IMR-90 (cell line): ENCODE results near the gene ADGRG2.

Experiments used
- CEBPB ChIP-seq: IDR thresholded peaks from 2 replicates; pipeline ENCODE4 v1.6.1; 2012; ENCODE audit warnings: low read depth, low read length, improper control_type of control experiment
- MXI1 ChIP-seq: IDR thresholded peaks from 2 replicates; pipeline ENCODE4 v1.6.1; 2012; ENCODE audit warnings: low read depth, mild to moderate bottlenecking, low read length, moderate library complexity, borderline replicate concordance
- POLR2A ChIP-seq: IDR thresholded peaks from 2 replicates; pipeline ENCODE4 v1.6.1; 2012; ENCODE audit warnings: mild to moderate bottlenecking, low read depth, low read length
- RFX5 ChIP-seq: IDR thresholded peaks from 2 replicates; pipeline ENCODE4 v1.8.0; 2012; ENCODE audit warnings: low read depth, mild to moderate bottlenecking, low read length, moderate library complexity
- SMC3 ChIP-seq: fragments of 150-350 bp; IDR thresholded peaks from 2 replicates; pipeline ENCODE4 v1.6.1; 2016; ENCODE audit warnings: low read depth, mild to moderate bottlenecking, antibody characterized with exemption, low read length, moderate library complexity
- TF ChIP-seq, protein P1 (sequence below): conservative IDR thresholded peaks from 2 replicates; pipeline ENCODE4 v1.5.1; 2012; ENCODE audit warnings: mild to moderate bottlenecking, low read depth, low read length, improper control_type of control experiment
- TF ChIP-seq, protein P2 (sequence below): fragments of 150-350 bp; IDR thresholded peaks from 2 replicates; pipeline ENCODE4 v1.6.1; 2017; ENCODE audit warnings: mild to moderate bottlenecking, antibody characterized with exemption, low read length, low read depth

DNA sequence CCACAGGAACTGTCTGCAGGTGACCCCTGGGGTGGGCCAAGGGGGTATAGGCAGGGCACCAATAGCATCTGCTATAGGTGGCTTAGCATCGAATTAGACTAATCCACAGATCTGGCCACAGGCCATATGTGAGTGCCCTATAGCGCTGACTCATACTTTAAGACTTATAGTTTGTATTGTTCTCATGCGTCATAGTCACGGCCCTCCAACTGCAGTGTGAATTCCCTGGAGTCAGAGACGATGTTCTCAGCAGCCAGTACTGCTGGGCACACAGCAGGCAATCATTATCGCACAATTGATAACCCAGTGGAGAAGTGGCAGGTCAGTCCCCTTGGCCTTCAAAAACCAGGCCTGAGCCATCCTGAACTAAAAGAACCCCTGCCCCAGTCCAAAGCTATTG lies 58.1 kb downstream of the ADGRG2 start:
- TF ChIP-seq, protein P1, sequence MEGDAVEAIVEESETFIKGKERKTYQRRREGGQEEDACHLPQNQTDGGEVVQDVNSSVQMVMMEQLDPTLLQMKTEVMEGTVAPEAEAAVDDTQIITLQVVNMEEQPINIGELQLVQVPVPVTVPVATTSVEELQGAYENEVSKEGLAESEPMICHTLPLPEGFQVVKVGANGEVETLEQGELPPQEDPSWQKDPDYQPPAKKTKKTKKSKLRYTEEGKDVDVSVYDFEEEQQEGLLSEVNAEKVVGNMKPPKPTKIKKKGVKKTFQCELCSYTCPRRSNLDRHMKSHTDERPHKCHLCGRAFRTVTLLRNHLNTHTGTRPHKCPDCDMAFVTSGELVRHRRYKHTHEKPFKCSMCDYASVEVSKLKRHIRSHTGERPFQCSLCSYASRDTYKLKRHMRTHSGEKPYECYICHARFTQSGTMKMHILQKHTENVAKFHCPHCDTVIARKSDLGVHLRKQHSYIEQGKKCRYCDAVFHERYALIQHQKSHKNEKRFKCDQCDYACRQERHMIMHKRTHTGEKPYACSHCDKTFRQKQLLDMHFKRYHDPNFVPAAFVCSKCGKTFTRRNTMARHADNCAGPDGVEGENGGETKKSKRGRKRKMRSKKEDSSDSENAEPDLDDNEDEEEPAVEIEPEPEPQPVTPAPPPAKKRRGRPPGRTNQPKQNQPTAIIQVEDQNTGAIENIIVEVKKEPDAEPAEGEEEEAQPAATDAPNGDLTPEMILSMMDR, result no peak
- TF ChIP-seq RFX5 (no peak), MXI1 (no peak), POLR2A (no peak), CEBPB (no peak), SMC3 (no peak)
- TF ChIP-seq, protein P2, sequence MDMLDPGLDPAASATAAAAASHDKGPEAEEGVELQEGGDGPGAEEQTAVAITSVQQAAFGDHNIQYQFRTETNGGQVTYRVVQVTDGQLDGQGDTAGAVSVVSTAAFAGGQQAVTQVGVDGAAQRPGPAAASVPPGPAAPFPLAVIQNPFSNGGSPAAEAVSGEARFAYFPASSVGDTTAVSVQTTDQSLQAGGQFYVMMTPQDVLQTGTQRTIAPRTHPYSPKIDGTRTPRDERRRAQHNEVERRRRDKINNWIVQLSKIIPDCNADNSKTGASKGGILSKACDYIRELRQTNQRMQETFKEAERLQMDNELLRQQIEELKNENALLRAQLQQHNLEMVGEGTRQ, result no peak
